H9 (cell line): ENCODE results near the gene ANK2. TPM values are rescaled to one million over a fixed set of nuclear protein-coding genes. Genes with fewer than 3 reads are reported as not detected.

Source experiments
- DNase-seq: peaks from one replicate; pipeline ENCODE4 v3.0.0-alpha.2; 2017
- H2AFZ ChIP-seq: one replicate; pipeline ENCODE4 v1.6.1; 2013; ENCODE audit warnings: mild to moderate bottlenecking, low read length, control low read depth, moderate library complexity
- H2AK5ac ChIP-seq: 2 replicates; pipeline ENCODE4 v1.6.1; 2013; ENCODE audit warnings: low read length, control low read depth, mixed read lengths; ENCODE audit not compliant: insufficient read length
- H2BK120ac ChIP-seq: one replicate; pipeline ENCODE4 v1.6.1; 2013; ENCODE audit warnings: low read depth, mild to moderate bottlenecking, low read length, control low read depth, inconsistent platforms; ENCODE audit not compliant: poor library complexity, severe bottlenecking
- H2BK12ac ChIP-seq: 2 replicates; pipeline ENCODE4 v1.6.1; 2013; ENCODE audit warnings: low read length, control low read depth, mixed read lengths, low read depth; ENCODE audit not compliant: insufficient read length
- H2BK15ac ChIP-seq: 2 replicates; pipeline ENCODE4 v1.6.1; 2013; ENCODE audit warnings: low read depth, low read length, control low read depth
- H2BK20ac ChIP-seq: one replicate; pipeline ENCODE4 v1.6.1; 2013; ENCODE audit warnings: low read depth, mild to moderate bottlenecking, low read length, control low read depth, inconsistent platforms; ENCODE audit not compliant: poor library complexity, severe bottlenecking
- H2BK5ac ChIP-seq: 2 replicates; pipeline ENCODE4 v1.6.1; 2013; ENCODE audit warnings: low read length, control low read depth, mixed read lengths; ENCODE audit not compliant: insufficient read length
- H3K14ac ChIP-seq: 2 replicates; pipeline ENCODE4 v1.6.1; 2013; ENCODE audit warnings: low read length, control low read depth; ENCODE audit not compliant: insufficient read depth
- H3K18ac ChIP-seq: 2 replicates; pipeline ENCODE4 v1.6.1; 2013; ENCODE audit warnings: low read depth, mild to moderate bottlenecking, mixed read lengths, low read length, control low read depth; ENCODE audit not compliant: insufficient read length
- H3K23ac ChIP-seq: 2 replicates; pipeline ENCODE4 v1.6.1; 2013; ENCODE audit warnings: low read length, control low read depth, mixed read lengths, low read depth; ENCODE audit not compliant: insufficient read length
- H3K23me2 ChIP-seq: 2 replicates; pipeline ENCODE4 v1.6.1; 2013; ENCODE audit warnings: low read depth, mild to moderate bottlenecking, mixed read lengths, low read length, control low read depth; ENCODE audit not compliant: insufficient read length, poor library complexity, severe bottlenecking
- H3K27ac ChIP-seq: 2 replicates; pipeline ENCODE4 v1.5.1; 2013; ENCODE audit warnings: low read length, control low read depth, mixed read lengths, low read depth; ENCODE audit not compliant: insufficient read length
- H3K27me3 ChIP-seq: 2 replicates; pipeline ENCODE4 v1.6.1; 2013; ENCODE audit warnings: low read length, control low read depth, inconsistent platforms; ENCODE audit not compliant: insufficient read depth
- H3K4ac ChIP-seq: 2 replicates; pipeline ENCODE4 v1.6.1; 2013; ENCODE audit warnings: low read depth, mild to moderate bottlenecking, control low read depth, inconsistent platforms, low read length, moderate library complexity
- H3K4me1 ChIP-seq: 2 replicates; pipeline ENCODE4 v1.6.1; 2013; ENCODE audit warnings: low read length, control low read depth, inconsistent platforms; ENCODE audit not compliant: insufficient read depth
- H3K4me2 ChIP-seq: 2 replicates; pipeline ENCODE4 v1.6.1; 2013; ENCODE audit warnings: low read length, control low read depth, mixed read lengths; ENCODE audit not compliant: insufficient read length, insufficient read depth
- H3K56ac ChIP-seq: 2 replicates; pipeline ENCODE4 v1.6.1; 2013; ENCODE audit warnings: low read depth, mild to moderate bottlenecking, mixed read lengths, low read length, control low read depth; ENCODE audit not compliant: insufficient read length
- H3K79me1 ChIP-seq: 2 replicates; pipeline ENCODE4 v1.6.1; 2013; ENCODE audit warnings: low read depth, mild to moderate bottlenecking, moderate library complexity, low read length, control low read depth, inconsistent platforms; ENCODE audit not compliant: insufficient read depth, poor library complexity, severe bottlenecking
- H3K79me2 ChIP-seq: 2 replicates; pipeline ENCODE4 v1.6.1; 2013; ENCODE audit warnings: low read length, control low read depth, inconsistent platforms; ENCODE audit not compliant: insufficient read depth
- H3K9ac ChIP-seq: 2 replicates; pipeline ENCODE4 v1.6.1; 2013; ENCODE audit warnings: low read length, control low read depth, mixed read lengths; ENCODE audit not compliant: insufficient read length; ENCODE audit errors: extremely low read depth
- H3K9me3 ChIP-seq: one replicate; pipeline ENCODE4 v1.6.1; 2013; ENCODE audit warnings: low read depth, low read length, inconsistent platforms; ENCODE audit not compliant: control insufficient read depth
- H3T11ph ChIP-seq: one replicate; pipeline ENCODE4 v1.6.1; 2013; ENCODE audit warnings: mild to moderate bottlenecking, low read length, control low read depth, inconsistent platforms
- H4K20me1 ChIP-seq: one replicate; pipeline ENCODE4 v1.6.1; 2013; ENCODE audit not compliant: control insufficient read depth, insufficient read length, insufficient read depth
- H4K5ac ChIP-seq: 2 replicates; pipeline ENCODE4 v1.6.1; 2013; ENCODE audit warnings: low read depth, mild to moderate bottlenecking, mixed read lengths, low read length, control low read depth; ENCODE audit not compliant: insufficient read length
- H4K8ac ChIP-seq: replicated peaks from 2 replicates; pipeline ENCODE4 v1.6.1; 2013; ENCODE audit warnings: low read length, control low read depth, mixed read lengths, low read depth; ENCODE audit not compliant: insufficient read length
- H4K91ac ChIP-seq: 2 replicates; pipeline ENCODE4 v1.6.1; 2013; ENCODE audit warnings: low read depth, mild to moderate bottlenecking, moderate library complexity, mixed read lengths, low read length, control low read depth; ENCODE audit not compliant: insufficient read length
- H3K27ac Mint-ChIP-seq, 3 experiments: 2 replicates in 2 of 3; 3 replicates in 1 of 3; pipeline ENCODE4 v1.8.0; 2020 to 2021; ENCODE audit warnings: mixed read lengths in 3 of 3, mild to moderate bottlenecking in 1 of 3, moderate library complexity in 1 of 3
- H3K27me3 Mint-ChIP-seq: 2 replicates; pipeline ENCODE4 v1.8.0; 2021; ENCODE audit warnings: low read depth, mild to moderate bottlenecking, moderate library complexity, mixed read lengths
- H3K36me3 Mint-ChIP-seq, 3 experiments: 2 replicates in 2 of 3; 3 replicates in 1 of 3; pipeline ENCODE4 v1.8.0; 2020 to 2021; ENCODE audit warnings: low read depth in 3 of 3, mixed read lengths in 3 of 3; ENCODE audit not compliant: insufficient read depth in 1 of 3
- H3K4me1 Mint-ChIP-seq, 2 experiments: 2 replicates each; pipeline ENCODE4 v1.8.0; 2020; ENCODE audit warnings: mixed read lengths in 2 of 2
- H3K4me3 Mint-ChIP-seq, 2 experiments: 2 replicates in 1 of 2; 3 replicates in 1 of 2; pipeline ENCODE4 v1.8.0; 2020 to 2021; ENCODE audit warnings: mild to moderate bottlenecking in 2 of 2, mixed read lengths in 2 of 2, moderate library complexity in 1 of 2
- H3K9me3 Mint-ChIP-seq, 2 experiments: 2 replicates in 1 of 2; 3 replicates in 1 of 2; pipeline ENCODE4 v1.8.0; 2020; ENCODE audit warnings: mild to moderate bottlenecking in 2 of 2, mixed read lengths in 2 of 2, moderate library complexity in 1 of 2
- CTCF ChIP-seq: fragments of 200-600 bp; sonication (generic); conservative IDR thresholded peaks from 3 replicates; pipeline ENCODE4 v1.8.0; 2021; ENCODE audit warnings: antibody characterized with exemption, mild to moderate bottlenecking
- WGBS: extraction: QIAGEN DNeasy Blood & Tissue Kit; methylation state at CpG from one replicate; pipeline ENCODE4 v1.1.7; 2013; ENCODE audit warnings: missing lambda C conversion rate, low lambda C conversion rate, mixed read lengths; ENCODE audit not compliant: insufficient read length; ENCODE audit errors: extremely low coverage; 5-methylcytosine and 5-hydroxymethylcytosine counted together
- long read RNA-seq: library from polyadenylated mRNA; unstranded; transcript quantifications from one replicate; pipeline ENCODE4 v2.0.0, GENCODE V29; 2020
- total RNA-seq: library from RNA; stranded (reverse); gene quantifications from 2 replicates; pipeline ENCODE4 v1.2.1, GENCODE V29; 2021

Gene ANK2
- total RNA-seq = 30.5 and 36.8 TPM in 2 replicates
- long read RNA-seq, partial matches to known transcripts = 11 of 27 reads
- long read RNA-seq, other reads (novel, unspliced or antisense) = 16 of 27 reads

DNA sequence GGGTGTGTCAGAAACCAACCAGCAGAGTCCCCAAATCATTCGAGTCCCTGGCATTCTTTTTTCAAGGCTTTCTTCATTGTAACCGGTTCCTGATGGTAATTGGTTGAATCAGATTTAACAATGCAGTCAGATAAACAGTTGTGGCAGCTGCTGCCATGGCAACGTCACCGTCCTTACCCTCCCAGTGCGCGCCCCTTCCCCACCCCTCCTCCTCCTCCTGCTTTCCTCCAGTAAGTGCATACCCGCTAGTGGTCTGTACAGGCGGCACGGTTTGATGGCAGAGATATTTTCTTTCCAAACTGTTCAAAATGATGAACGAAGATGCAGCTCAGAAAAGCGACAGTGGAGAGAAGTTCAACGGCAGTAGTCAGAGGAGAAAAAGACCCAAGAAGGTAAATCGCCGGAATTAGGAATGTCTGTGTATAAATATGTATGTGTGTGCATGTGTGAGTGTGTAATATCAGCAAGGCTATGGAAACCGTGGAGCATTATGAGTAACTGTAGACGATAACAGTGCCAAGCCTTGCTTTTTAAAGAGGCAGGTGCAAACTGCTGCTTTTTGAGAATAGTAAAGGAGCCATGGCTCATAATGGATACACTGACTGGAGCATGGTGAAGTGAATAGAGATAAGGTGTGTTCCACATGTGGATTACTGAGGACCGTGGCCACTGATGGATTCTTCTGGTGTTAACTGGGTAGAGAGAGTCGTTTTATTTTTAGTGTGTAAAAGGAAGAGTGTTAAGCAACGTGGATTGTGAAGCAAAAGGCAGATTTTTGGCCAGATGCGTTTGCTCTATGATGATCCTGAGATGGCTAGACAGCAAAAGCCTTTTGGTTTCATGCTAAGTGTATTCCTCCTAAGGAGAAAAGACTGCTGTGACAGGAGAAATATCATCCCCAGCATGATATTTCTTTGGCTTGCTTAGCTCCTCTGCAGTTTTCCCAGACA, at the start of gene ANK2:
TSS of gene ANK2 (plus strand) at position 233 of the 950 bp plus-strand sequence. CDS start at position 309, 76 bp downstream.
- Histone ChIP-seq H3K4ac (no peak within 1 kb of the TSS; the same call in 1 of the 2 replicates), H3K9ac (no peak within 1 kb of the TSS), H4K20me1 (no peaks in the 10 kb centered on the region), H3K18ac (peak within 1 kb of the TSS; percentile 74), H4K8ac (no peak within 1 kb of the TSS), H2BK15ac (no peak within 1 kb of the TSS), H3K14ac (peak within 1 kb of the TSS; percentile 76; the same call in 1 of the 2 replicates), H3K79me2 (no peaks in the 10 kb centered on the region), H3T11ph (peak within 1 kb of the TSS; percentile 57), H2AFZ (no peak within 1 kb of the TSS), H3K23ac (no peak within 1 kb of the TSS), H2BK20ac (no peak within 1 kb of the TSS), H2BK5ac (no peak within 1 kb of the TSS), H3K4me2 (peak within 1 kb of the TSS; percentile 32), H3K56ac (no peak within 1 kb of the TSS), H3K27ac (peak within 1 kb of the TSS; percentile 22), H2AK5ac (no peak within 1 kb of the TSS), H2BK12ac (peak within 1 kb of the TSS; percentile 85), H2BK120ac (peak within 1 kb of the TSS; percentile 93), H4K91ac (no peak within 1 kb of the TSS), H3K9me3 (no peaks in the 10 kb centered on the region), H3K27me3 (no peaks in the 10 kb centered on the region), H3K23me2 (no peaks in the 10 kb centered on the region), H3K4me1 (peaks cover 6% of the 10 kb centered on the region; the same call in 1 of the 2 replicates), H3K79me1 (no peaks in the 10 kb centered on the region), H4K5ac (no peak within 1 kb of the TSS)
- no peaks in the 10 kb centered on the region for H3K27me3 Mint-ChIP-seq
- no peak for TF ChIP-seq CTCF
- peaks cover 0 to 4% (median 0%) of the 10 kb centered on the region in 3 experiments; a peak in 3 of 7 replicates for H3K36me3 Mint-ChIP-seq
- 0 out of 5 replicates have a peak within 1 kb of the TSS, but pooled peaks of 1 of the 2 experiments have one; percentile 12 for H3K4me3 Mint-ChIP-seq
- WGBS = 100% methylated on average over 2 of the region's 20 CpGs
- H3K4me1 Mint-ChIP-seq = peaks cover 19 to 21% of the 10 kb centered on the region in 2 experiments
- DNase-seq = peak; percentile 87
- H3K27ac Mint-ChIP-seq = no peak within 1 kb of the TSS; a peak in 1 of 7 replicates
- no peaks in the 10 kb centered on the region for H3K9me3 Mint-ChIP-seq
